Measurements from ENCODE around the gene DCUN1D3.
A peak's percentile ranks its signal among the peaks of the same experiment; 100 is the strongest.
"Not testable (repeated sequence)": the region's sequence is repeated elsewhere in the genome, so short reads cannot be mapped to it uniquely, and the experiment has no call there.

Gene DCUN1D3

DNA sequence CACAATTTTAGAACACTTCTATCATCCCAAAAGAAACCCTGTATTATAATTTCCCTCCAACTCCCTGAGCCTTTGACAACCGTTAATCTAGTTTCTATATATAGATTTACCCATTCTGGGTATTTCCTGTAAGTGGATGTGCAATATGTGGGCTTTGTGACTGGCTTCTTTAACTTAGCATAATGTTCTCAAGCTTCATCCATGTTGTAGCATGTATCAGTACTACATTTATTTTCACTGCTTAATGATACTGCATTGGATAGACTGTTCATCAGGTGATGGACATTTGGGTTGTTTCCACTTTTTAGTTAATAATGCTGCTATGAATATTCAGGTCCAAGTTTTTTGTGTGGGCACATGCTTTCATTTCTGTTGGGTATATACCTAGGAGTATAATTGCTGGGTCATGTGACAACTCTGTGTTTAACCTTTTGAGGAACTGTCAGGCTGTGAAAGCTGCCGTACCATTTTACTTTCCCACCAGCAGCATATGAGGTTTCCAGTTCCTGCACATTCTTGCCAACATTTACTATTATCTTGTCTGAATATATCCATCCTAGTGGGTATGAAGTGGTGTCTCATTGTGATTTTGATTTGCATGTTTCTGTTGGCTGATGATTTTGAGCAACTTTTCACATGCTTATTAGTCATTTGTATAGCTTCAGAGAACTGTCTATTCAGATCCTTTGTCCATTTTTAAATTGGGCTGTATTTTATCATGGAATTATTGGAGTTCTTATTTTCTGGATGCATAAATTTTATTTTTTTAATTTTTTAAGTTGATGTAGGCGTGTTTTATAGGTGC is 77.4 kb downstream of the DCUN1D3 start:
- DNase-seq (ENCODE audit: low read depth) = no peak

DNA sequence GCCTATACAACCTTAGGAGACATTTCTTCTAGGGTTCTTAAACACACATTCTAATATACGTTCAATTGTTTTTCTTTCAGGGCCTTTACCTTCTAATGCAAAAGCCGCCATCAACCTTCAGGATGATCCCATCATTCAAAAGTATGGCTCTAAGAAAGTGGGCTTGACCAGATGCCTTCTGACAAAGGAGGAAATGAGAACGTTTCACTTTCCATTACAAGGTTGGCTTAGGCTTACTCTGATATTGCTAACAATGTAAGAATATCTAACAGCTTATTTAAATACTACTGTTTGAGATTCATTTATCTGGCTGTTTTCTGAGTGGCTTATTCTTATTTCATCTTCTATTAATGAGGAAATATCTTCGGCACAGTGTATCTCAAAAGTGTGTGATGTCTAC is 78.5 kb downstream of the DCUN1D3 start:
- no peak for DNase-seq (ENCODE audit: low read depth)

DNA sequence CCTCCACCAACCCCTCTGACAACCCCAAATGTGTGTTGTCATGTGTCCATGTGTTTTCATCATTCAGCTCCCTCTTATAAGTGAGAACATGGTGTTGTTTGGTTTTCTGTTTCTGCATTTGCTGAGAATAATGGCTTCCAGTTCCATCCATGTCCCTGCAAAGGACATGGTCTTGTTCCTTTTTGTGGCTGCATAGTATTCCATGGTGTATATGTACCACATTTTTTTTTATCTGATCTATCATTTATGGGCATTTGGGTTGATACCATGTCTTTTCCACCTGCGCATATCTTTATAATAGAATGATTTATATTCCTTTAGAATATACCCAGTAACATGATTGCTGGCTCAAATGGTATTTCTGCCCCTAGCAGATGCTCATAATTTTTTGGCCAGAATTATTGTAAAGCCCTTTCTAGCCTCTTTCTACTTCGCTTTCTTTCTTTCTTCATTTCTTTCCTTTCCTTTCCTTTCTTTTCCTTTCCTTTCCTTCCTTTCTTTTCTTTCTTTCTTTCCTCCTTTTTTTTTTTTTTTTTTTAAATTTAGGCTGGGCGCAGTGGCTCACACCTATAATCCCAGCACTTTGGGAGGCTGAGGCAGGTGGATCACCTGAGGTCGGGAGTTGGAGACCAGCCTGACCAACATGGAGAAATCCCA is 81.1 kb downstream of the DCUN1D3 start:
- no peak for DNase-seq (ENCODE audit: low read depth)

DNA sequence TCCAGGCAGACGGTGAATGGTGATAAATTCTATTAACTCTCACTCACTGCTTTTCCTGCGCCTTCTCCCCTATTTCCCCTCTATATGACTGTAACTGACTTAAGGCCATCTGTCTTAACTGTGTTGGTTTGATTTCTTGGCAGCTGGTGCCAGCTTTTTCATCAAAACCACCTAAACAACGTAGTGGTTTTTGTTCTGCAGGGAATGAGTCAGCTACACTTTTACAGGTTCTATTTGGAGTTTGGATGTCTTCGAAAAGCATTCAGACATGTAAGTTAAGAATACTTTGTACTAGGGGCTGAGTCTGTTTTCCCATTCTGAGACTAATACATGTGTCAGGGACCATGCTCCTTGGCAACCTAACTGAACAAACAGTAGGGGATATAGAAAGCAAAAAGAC is 85.4 kb downstream of the DCUN1D3 start:
- no peak for DNase-seq (ENCODE audit: low read depth)

DNA sequence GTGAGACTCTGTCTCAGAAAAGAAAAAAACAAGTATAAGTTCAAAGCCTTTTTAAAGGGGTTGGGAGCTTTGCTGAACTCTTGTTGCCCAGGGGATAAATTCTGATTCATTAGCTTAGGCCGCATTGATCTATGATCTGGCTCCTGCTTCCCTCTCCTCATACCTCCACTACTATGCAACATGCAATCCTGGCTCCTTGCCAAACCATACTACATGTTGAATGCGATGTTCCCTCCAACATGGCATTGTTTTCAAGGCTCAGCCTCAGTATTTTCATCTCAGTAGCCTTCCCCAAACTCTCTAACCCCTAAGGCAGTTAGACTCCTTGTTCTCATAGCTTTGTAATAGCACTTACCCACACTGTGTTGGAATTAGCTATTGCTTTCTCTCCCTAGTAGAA is 87.6 kb downstream of the DCUN1D3 start:
- DNase-seq (ENCODE audit: low read depth) = no peak

DNA sequence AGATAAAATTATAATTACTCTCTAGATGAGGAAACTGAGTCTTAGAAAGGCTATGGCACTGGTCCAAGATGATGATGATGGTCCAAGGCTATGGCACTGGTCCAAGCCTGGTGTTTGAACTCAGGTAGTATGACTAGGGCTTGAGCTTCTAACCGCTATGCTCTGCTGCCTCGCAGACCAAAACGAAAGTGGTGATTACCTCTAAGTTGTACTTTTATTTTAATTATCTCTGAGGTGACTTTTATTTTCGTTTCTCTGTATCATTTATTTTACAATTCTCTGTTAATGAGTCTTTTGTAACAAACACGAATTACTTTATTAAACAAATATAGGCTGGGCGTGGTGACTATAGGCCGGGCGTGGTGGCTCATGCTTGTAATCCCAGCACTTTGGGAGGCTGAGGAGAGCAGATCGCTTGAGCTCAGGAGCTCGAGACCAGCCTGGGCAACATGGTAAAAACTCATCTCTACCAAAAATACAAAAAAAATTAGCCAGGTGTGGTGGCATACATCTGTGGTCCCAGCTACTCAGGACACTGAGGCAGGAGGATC is 88.2 kb downstream of the DCUN1D3 start:
- no peak for DNase-seq (ENCODE audit: low read depth)

DNA sequence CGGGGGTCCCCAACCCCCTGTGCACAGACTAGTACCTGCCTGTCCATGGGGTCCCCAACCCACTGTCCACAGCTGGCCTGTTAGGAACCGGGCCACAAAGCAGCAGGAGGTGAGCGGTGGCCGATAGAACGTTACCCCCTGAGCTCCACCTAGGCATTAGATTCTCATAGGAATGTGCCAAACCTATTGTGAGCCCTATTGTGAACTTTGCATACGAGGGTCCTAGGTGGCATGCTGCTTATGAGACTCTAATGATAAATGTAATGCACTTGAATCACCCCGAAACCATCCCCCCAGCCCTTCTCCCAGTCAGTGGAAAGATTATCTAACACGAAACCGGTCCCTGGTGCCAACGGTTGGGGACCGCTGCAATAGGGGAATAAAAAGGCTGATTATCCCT is 92.3 kb downstream of the DCUN1D3 start:
- no peak for DNase-seq (ENCODE audit: low read depth)

DNA sequence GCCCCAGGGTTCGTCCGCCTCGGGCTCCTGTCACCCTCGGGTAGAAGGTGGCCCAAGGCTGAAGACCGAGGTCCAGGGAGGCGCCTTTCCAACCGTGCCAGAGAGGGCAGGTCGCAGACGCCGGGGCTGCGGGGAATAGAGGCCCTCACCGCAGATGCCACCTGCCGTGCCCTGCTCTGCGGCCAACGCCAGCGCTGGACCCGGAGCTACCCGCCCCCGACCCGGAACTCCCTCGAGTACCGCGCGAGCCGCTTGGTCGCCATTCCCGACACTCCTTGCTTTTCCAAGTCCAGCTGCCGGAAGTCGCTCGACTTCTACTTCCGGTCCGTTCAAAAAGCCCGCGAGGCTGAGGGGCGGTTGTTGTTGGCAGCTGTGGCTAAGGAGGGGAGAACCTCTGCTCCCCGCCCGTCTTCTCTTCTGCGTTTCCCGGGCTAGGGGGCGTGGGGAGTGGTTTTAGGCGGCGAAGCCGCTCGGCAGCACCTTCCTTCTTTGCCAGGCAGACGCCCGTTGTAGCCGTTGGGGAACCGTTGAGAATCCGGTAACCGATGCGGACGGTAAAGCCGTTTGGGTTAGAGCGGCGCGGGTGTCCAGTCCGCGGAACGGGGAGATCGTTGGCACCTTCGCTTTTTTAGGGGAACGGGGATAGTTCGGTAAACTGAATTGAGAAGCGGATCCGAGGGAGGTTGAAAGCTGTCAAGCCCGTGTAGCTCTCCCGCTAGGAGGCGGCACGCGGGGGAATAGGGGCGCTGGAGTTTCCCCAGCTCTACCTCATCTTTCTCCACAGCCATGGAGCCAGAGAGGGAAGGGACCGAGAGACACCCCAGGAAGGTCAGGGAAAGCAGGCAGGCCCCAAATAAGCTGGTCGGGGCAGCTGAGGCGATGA is 93.7 kb downstream of the DCUN1D3 start, which contains the start of the genes ERI2 and REXO5:
TSS of gene ERI2 (minus strand) at position 305 of the 883 bp plus-strand sequence. CDS start at position 263, 42 bp downstream.
TSS of gene REXO5 (plus strand) at position 360 of the 883 bp plus-strand sequence. CDS start at position 787, 427 bp downstream.
- DNase-seq (ENCODE audit: low read depth) = peak; percentile 89

DNA sequence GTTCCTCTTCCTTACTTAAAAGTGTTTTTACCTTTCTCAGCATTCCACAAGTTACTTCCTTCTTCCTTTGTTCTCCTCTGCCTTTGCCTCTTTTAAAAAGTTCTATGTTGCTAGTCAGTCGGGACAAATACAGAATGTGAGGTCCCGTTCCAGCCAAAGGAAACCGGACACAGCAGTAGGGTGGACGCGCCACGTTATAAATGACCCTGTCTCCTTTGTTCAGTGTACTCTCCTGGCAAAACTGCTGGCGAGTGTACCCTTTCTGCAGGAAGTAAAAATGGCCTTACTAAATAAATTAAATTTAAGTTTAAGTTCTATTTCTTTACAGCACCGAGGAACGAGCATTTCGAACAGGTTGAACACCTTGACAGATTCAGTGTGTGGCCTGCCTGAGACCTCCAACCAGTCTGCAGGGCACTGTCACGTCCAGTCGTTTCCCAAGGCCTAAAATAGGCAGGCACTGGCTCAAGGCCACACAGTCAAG is 94.4 kb downstream of the DCUN1D3 start:
- not testable (repeated sequence) for DNase-seq (ENCODE audit: low read depth)
